SK-N-MC (cell line): ENCODE results near the gene TMUB1.

Experiments used
- EZH2 ChIP-seq: fragments of 200-600 bp; sonication (generic); IDR thresholded peaks from one replicate; pipeline ENCODE4 v1.6.1; 2017; ENCODE audit warnings: antibody characterized with exemption
- FOXP2 ChIP-seq: optimal IDR thresholded peaks from 2 replicates; pipeline ENCODE3; 2011; ENCODE audit warnings: mild to moderate bottlenecking, moderate library complexity; ENCODE audit not compliant: insufficient read depth; ENCODE audit errors: extremely low read length, control extremely low read depth
- POLR2AphosphoS5 ChIP-seq: IDR thresholded peaks from 2 replicates; pipeline ENCODE4 v1.6.1; 2012; ENCODE audit warnings: mild to moderate bottlenecking, low read depth, low read length, borderline replicate concordance

DNA sequence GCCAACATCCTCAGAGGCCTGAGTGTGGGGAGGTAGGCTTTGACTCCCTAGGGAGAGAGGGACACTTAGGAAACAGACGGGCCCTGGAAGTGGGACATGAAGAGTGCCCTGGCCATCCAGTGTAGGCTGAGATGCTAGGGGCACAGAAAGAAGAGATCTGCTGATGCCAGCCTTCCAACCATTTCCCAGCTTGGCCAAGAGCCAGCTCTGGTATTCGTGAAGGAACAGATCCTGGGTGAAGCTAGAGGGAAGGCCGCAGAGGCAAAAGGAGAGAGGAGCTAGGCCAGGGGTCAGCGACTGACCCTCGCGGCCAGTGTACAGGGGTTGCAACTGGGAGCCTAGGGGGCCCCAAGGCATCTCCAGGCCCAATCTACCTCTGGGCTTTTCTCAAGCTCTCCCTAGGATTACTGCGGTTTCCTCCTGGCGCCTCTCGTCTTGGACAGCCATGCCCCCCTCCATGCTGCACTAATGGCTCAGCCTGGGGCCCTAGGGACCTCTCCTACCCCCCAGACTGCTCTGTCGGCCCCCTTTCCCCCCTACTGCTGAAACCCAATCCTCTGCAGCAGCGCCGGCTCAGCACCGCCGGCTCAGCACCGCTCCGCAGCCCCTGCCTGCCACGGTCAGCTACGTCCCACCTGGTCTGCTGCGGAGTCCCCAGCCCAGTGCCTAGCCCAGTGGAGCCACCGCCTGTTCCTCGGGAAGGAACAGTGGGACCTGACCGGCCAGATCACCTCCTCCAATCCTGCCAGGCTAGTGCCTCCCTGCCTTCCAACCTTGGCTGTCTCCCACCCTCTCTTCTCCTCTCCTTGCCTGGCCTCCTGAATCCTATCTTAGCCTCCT is 35.1 kb downstream of the TMUB1 start, which contains the start of gene ASIC3:
- TF ChIP-seq EZH2 (no peak), POLR2AphosphoS5 (no peak), FOXP2 (no peak)
